PC-3 (cell line): ENCODE results near the gene KIF9. TPM values are rescaled to one million over a fixed set of nuclear protein-coding genes. Genes with fewer than 3 reads are reported as not detected.
"Not testable (repeated sequence)": the region's sequence is repeated elsewhere in the genome, so short reads cannot be mapped to it uniquely, and the experiment has no call there.

Experiments
- ATAC-seq: fragments of 200-7000 bp; cut with Tn5 transposase; 2 replicates; pipeline ENCODE4 v1.9.1; 2020; ENCODE audit warnings: mild to moderate bottlenecking, moderate library complexity
- BruUV-seq: library from RNA; stranded (reverse); fragments of 400-500 nt; replicated peaks from 2 replicates; lab custom pipeline; 2021; lab: Mats Ljungman, UMichigan
- CTCF ChIA-PET: fragments of 300-600 bp; sonication (Branson Sonifier 250); formaldehyde crosslinking; loops from one replicate; lab custom pipeline; 2022; ENCODE audit warnings: antibody characterized with exemption; lab: Charles Lee
- POLR2A ChIA-PET: fragments of 300-600 bp; sonication (Branson Sonifier 250); formaldehyde crosslinking; loops from one replicate; lab custom pipeline; 2022; ENCODE audit warnings: antibody characterized with exemption; ENCODE audit not compliant: unreplicated experiment; lab: Charles Lee
- DNase-seq: peaks from one replicate; pipeline ENCODE4 v3.0.0-alpha.2; 2015
- H2AFZ ChIP-seq: fragments of 300-600 bp; sonication (generic); 2 replicates; pipeline ENCODE4 v1.6.0; 2016; ENCODE audit warnings: antibody characterized with exemption, low read length
- H3F3A ChIP-seq: fragments of 300-600 bp; sonication (generic); one replicate; pipeline ENCODE4 v1.6.0; 2017; ENCODE audit warnings: antibody characterized with exemption, low read length, control low read depth, mild to moderate bottlenecking; ENCODE audit not compliant: unreplicated experiment
- H3K27ac ChIP-seq: fragments of 300-600 bp; sonication (generic); 2 replicates; pipeline ENCODE4 v1.5.1; 2016; ENCODE audit warnings: mild to moderate bottlenecking, low read length
- H3K27me3 ChIP-seq: fragments of 300-600 bp; sonication (generic); 2 replicates; pipeline ENCODE4 v1.6.1; 2016; ENCODE audit warnings: low read length, mixed read lengths
- H3K36me3 ChIP-seq: fragments of 300-600 bp; sonication (generic); 2 replicates; pipeline ENCODE4 v1.6.1; 2016; ENCODE audit warnings: low read depth, mixed run types, low read length, mixed read lengths
- H3K4me1 ChIP-seq: fragments of 300-600 bp; sonication (generic); 2 replicates; pipeline ENCODE4 v1.5.1; 2016; ENCODE audit warnings: low read length; ENCODE audit not compliant: insufficient read depth
- H3K4me2 ChIP-seq: fragments of 300-600 bp; sonication (generic); 2 replicates; pipeline ENCODE4 v1.6.0; 2016; ENCODE audit warnings: low read length
- H3K4me3 ChIP-seq: fragments of 300-600 bp; sonication (generic); 2 replicates; pipeline ENCODE4 v1.5.1; 2016; ENCODE audit warnings: mild to moderate bottlenecking, low read length, mixed read lengths
- H3K79me2 ChIP-seq: fragments of 300-600 bp; sonication (generic); 2 replicates; pipeline ENCODE4 v1.6.1; 2017; ENCODE audit warnings: low read length, mixed read lengths
- H3K9ac ChIP-seq: fragments of 300-600 bp; sonication (generic); 2 replicates; pipeline ENCODE4 v1.6.0; 2016; ENCODE audit warnings: mild to moderate bottlenecking, low read length
- H3K9me2 ChIP-seq: fragments of 300-600 bp; sonication (generic); replicated peaks from 2 replicates; pipeline ENCODE4 v1.6.1; 2016; ENCODE audit warnings: mixed run types, low read length, mixed read lengths
- H3K9me3 ChIP-seq: fragments of 300-600 bp; sonication (generic); 2 replicates; pipeline ENCODE4 v1.6.1; 2016; ENCODE audit warnings: low read length, mixed read lengths
- H4K20me1 ChIP-seq: fragments of 300-600 bp; sonication (generic); 2 replicates; pipeline ENCODE4 v1.6.1; 2016; ENCODE audit warnings: low read length, mixed read lengths
- EZH2 ChIP-seq: fragments of 300-600 bp; sonication (generic); IDR thresholded peaks from one replicate; pipeline ENCODE4 v1.6.1; 2017; ENCODE audit warnings: antibody characterized with exemption, mild to moderate bottlenecking, low read length; ENCODE audit not compliant: unreplicated experiment
- EZH2phosphoT487 ChIP-seq: fragments of 300-600 bp; sonication (generic); IDR thresholded peaks from 2 replicates; pipeline ENCODE4 v1.6.1; 2018; ENCODE audit warnings: mild to moderate bottlenecking, antibody characterized with exemption, low read length, borderline replicate concordance
- intact Hi-C: fragments of 100-400 bp; cut with micrococcal nuclease; formaldehyde crosslinking; loops from 2 replicates; pipeline ENCODE4 v1.9.0; 2023
- total RNA-seq: library from RNA; depleted of rRNA; stranded (reverse); fragments of >200 nt; gene quantifications from 2 replicates; pipeline ENCODE4 v1.2.3, GENCODE V29; 2014
- TF ChIP-seq, protein P1 (sequence below): fragments of 300-600 bp; sonication (generic); conservative IDR thresholded peaks from 2 replicates; pipeline ENCODE4 v1.5.1; 2017; ENCODE audit warnings: antibody characterized with exemption, low read depth, mild to moderate bottlenecking, low read length

KIF9 gene
- total RNA-seq, 1 experiment from 2014 or later: 22.7 TPM

DNA sequence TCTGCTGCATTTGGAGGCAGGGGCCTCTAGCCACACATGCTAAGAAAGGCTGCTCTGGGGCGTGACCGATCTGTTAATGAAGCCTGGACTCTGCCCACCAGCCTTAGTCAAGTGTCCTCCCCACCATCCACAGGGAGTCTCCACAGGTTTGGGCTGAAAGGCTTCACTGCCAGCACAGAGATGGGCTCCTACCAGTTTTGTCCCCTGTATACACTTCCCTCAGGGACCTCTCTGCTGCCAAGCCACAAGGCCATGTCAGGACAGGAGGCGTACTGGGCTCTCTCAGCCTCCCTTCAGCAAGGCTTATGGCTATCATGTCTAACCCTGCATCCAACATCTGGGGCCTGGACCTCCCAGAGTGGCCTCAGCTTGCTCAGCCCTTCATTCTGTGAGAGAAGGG, 23.5 kb downstream of the KIF9 start:
- H4K20me1 ChIP-seq: no peaks in the 10 kb centered on the region
- H3K9me3 ChIP-seq: no peaks in the 10 kb centered on the region
- no peak overlapping the region for H3K4me3 ChIP-seq
- no peak for ATAC-seq
- no peak overlapping the region for H3K9ac ChIP-seq
- DNase-seq: no peak
- no peak overlapping the region for H3K27ac ChIP-seq
- H2AFZ ChIP-seq: no peak overlapping the region
- H3K79me2 ChIP-seq: no peaks in the 10 kb centered on the region
- POLR2A ChIA-PET: no interaction called here
- no peak overlapping the region for H3K4me2 ChIP-seq
- H3K27me3 ChIP-seq: no peaks in the 10 kb centered on the region
- no peaks in the 10 kb centered on the region for H3K9me2 ChIP-seq
- no peaks in the 10 kb centered on the region for H3K36me3 ChIP-seq
- CTCF ChIA-PET: no interaction called here
- H3K4me1 ChIP-seq: no peaks in the 10 kb centered on the region
- BruUV-seq: no TSS peak
- H3F3A ChIP-seq: no peaks in the 10 kb centered on the region
- intact Hi-C loops: no loop called here
- no peak for TF ChIP-seq EZH2phosphoT487
- no peak for TF ChIP-seq EZH2
- TF ChIP-seq, protein P1, sequence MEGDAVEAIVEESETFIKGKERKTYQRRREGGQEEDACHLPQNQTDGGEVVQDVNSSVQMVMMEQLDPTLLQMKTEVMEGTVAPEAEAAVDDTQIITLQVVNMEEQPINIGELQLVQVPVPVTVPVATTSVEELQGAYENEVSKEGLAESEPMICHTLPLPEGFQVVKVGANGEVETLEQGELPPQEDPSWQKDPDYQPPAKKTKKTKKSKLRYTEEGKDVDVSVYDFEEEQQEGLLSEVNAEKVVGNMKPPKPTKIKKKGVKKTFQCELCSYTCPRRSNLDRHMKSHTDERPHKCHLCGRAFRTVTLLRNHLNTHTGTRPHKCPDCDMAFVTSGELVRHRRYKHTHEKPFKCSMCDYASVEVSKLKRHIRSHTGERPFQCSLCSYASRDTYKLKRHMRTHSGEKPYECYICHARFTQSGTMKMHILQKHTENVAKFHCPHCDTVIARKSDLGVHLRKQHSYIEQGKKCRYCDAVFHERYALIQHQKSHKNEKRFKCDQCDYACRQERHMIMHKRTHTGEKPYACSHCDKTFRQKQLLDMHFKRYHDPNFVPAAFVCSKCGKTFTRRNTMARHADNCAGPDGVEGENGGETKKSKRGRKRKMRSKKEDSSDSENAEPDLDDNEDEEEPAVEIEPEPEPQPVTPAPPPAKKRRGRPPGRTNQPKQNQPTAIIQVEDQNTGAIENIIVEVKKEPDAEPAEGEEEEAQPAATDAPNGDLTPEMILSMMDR: no peak

- H3K9me3 ChIP-seq, H3K9ac ChIP-seq, H3K4me1 ChIP-seq, POLR2A ChIA-PET, H3K4me2 ChIP-seq, intact Hi-C loops, DNase-seq, H2AFZ ChIP-seq, H3K27me3 ChIP-seq, H3K4me3 ChIP-seq, H3K27ac ChIP-seq, BruUV-seq, H3K36me3 ChIP-seq, H4K20me1 ChIP-seq, ATAC-seq, H3K9me2 ChIP-seq, H3K79me2 ChIP-seq, H3F3A ChIP-seq, CTCF ChIA-PET: not testable (repeated sequence)
Measured at GRCh38 chr3:47256331-47256730, 26.3 kb downstream of the KIF9 start.

- Histone ChIP-seq H3K4me1 (no peaks in the 10 kb centered on the region), H3K9me2 (no peaks in the 10 kb centered on the region), H3K27ac (no peak overlapping the region), H4K20me1 (no peaks in the 10 kb centered on the region), H3K9ac (no peak overlapping the region), H3K4me3 (no peak overlapping the region), H3K27me3 (no peaks in the 10 kb centered on the region), H3F3A (no peaks in the 10 kb centered on the region), H3K9me3 (no peaks in the 10 kb centered on the region), H3K4me2 (no peak overlapping the region), H3K79me2 (no peaks in the 10 kb centered on the region), H2AFZ (no peak overlapping the region), H3K36me3 (no peaks in the 10 kb centered on the region)
- TF ChIP-seq EZH2: no peak
- TF ChIP-seq EZH2phosphoT487: no peak
- TF ChIP-seq, protein P1: no peak
- ATAC-seq (no peak), DNase-seq (no peak)
- BruUV-seq: no TSS peak
- ChIA-PET POLR2A (no interaction called here), CTCF (no interaction called here)
- intact Hi-C loops: loop anchor here (5.0 kb wide), 1 partner anchor 121 kb away; no protein-coding TSS in a partner anchor
Measured at GRCh38 chr3:47251689-47252088, 30.9 kb downstream of the KIF9 start.

DNA sequence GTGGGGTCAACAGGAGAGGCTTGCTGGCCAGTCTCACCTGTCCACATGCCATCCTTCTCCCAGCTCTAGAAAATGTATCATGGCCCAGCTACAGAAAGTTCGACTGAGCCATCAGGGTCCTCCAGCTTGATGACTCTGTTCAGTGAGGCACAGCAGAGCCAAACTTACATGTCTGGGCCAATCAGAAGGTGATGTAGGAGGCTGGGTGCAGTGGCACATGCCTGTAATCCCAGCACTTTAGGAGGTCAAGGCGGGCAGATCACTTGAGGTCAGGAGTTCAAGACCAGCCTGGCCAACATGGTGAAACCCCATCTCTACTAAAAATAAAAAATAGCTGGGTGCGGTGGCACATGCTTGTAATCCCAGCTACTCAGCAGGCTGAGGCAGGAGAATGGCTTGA, 31.5 kb downstream of the KIF9 start:
- H3K4me1 ChIP-seq, H3K9ac ChIP-seq, H3K4me2 ChIP-seq, H3K27me3 ChIP-seq, H3K4me3 ChIP-seq, H3K79me2 ChIP-seq, H3F3A ChIP-seq, POLR2A ChIA-PET, DNase-seq, H3K27ac ChIP-seq, H2AFZ ChIP-seq, H3K9me3 ChIP-seq, BruUV-seq, H3K9me2 ChIP-seq, H4K20me1 ChIP-seq, ATAC-seq, H3K36me3 ChIP-seq: not testable (repeated sequence)
- CTCF ChIA-PET: interaction anchor here (1.4 kb wide), 1 partner anchor 73 kb away, joined by 11 read pairs; no protein-coding TSS in a partner anchor
- intact Hi-C loops: loop anchor here (5.0 kb wide), 1 partner anchor 121 kb away; no protein-coding TSS in a partner anchor
